ENCODE measurements around the gene KLHDC4.

DNA sequence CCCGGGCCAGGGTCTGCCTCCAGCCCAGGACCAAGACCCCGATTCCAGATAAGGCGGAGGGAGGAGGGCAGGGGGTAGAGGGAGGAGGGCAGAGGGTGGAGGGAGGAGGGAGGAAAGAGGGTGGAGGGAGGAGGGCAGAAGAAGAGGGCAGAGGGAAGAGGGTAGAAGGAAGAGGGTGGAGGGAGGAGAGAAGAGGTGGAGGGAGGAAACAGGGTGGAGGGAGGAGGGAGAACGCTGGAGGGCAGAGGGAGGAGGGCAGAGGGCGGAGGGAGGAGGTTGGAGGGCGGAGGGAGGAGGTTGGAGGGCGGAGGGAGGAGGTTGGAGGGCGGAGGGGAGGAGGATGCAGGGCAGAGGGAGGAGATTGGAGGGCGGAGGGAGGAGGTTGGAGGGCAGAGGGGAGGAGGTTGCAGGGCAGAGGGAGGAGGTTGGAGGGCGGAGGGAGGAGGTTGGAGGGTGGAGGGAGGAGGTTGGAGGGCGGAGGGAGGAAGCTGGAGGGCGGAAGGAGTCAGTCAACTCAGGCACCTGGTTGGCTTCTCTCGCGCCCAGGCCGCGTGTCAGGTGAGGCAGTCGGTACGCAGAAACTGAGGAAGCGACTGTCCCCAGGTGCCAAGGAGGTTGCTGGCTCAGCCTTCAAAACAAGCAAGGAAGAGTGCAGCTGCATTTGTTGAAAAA lies 65.2 kb downstream of the KLHDC4 start:
- TF ChIP-seq POLR2A (IDR thresholded peaks at IDR 0.05; ENCODE audit: low read length) (no peak), GATA1 (IDR thresholded peaks at IDR 0.05; ENCODE audit: low read depth, low read length) (no peak)

Data from erythroblast (primary cell).